HepG2 (cell line): ENCODE results near the gene SYTL3. TPM values are rescaled to one million over a fixed set of nuclear protein-coding genes. Genes with fewer than 3 reads are reported as not detected.

Source experiments
- ATAC-seq: fragments of 200-7000 bp; cut with Tn5 transposase; 3 replicates; pipeline ENCODE4 v1.9.1; 2020; ENCODE audit warnings: mild to moderate bottlenecking, moderate library complexity
- BruUV-seq: library from RNA; stranded (reverse); fragments of 400-500 nt; replicated peaks from 2 replicates; lab custom pipeline; 2021; lab: Mats Ljungman, UMichigan
- CTCF ChIA-PET: fragments of 300-600 bp; formaldehyde crosslinking; extraction: SDS; loops from one replicate; lab custom pipeline; 2021; ENCODE audit warnings: low total read pairs, inconsistent platforms, low intra/inter-chr PET ratio; lab: Yijun Ruan, JAX
- POLR2A ChIA-PET: fragments of 350-600 bp; sonication (Branson Sonifier 250); formaldehyde crosslinking; loops from one replicate; lab custom pipeline; 2020; ENCODE audit warnings: antibody characterized with exemption, inconsistent platforms; lab: Yijun Ruan, JAX
- DNase-seq: peaks from one replicate; pipeline ENCODE4 v3.0.0-alpha.2; 2015; ENCODE audit warnings: low spot score
- FAIRE-seq: peaks from 3 replicates; lab custom pipeline; 2011; peaks lifted over from hg19 to GRCh38; lab: Jason Lieb, UNC
- H2AFZ ChIP-seq: one replicate; pipeline ENCODE4 v1.6.1; 2011; ENCODE audit warnings: low read length, inconsistent platforms
- H3K27ac ChIP-seq: fragments of 300-600 bp; 3 replicates; pipeline ENCODE4 v1.8.0; 2011; ENCODE audit warnings: mixed run types, mild to moderate bottlenecking, mixed read lengths, low read length, inconsistent platforms; ENCODE audit not compliant: insufficient read depth; ENCODE audit errors: extremely low read length
- H3K27me3 ChIP-seq, 2 experiments: fragments of 200-600 bp in 1 of 2; 2 replicates in 1 of 2; 3 replicates in 1 of 2; pipeline versions ENCODE4 v1.6.0 to v1.8.0; 2011; ENCODE audit warnings: low read length in 2 of 2, mild to moderate bottlenecking in 2 of 2, moderate library complexity in 2 of 2, inconsistent platforms in 1 of 2; ENCODE audit not compliant: insufficient read depth in 2 of 2, control insufficient read depth in 1 of 2
- H3K36me3 ChIP-seq, 2 experiments: fragments of 200-600 bp in 1 of 2; replicated peaks in 1 of 2; 2 replicates in 1 of 2; 3 replicates in 1 of 2; pipeline versions ENCODE4 v1.5.1 to v1.8.0; 2011; ENCODE audit warnings: low read length in 2 of 2, inconsistent platforms in 1 of 2; ENCODE audit not compliant: insufficient read depth in 2 of 2, control insufficient read depth in 1 of 2
- H3K4me1 ChIP-seq: 2 replicates; pipeline ENCODE4 v1.5.1; 2012; ENCODE audit warnings: low read length, inconsistent platforms; ENCODE audit not compliant: insufficient read depth
- H3K4me2 ChIP-seq: 2 replicates; pipeline ENCODE4 v1.6.0; 2011; ENCODE audit warnings: low read depth, low read length, inconsistent platforms
- H3K4me3 ChIP-seq, 3 experiments: fragments of 200-600 bp in 1 of 3; sonication (generic), shearing (Covaris generic) in 1 of 3; replicated peaks in 1 of 3; 2 replicates each; pipeline ENCODE4 v1.5.1; 2011 to 2016; ENCODE audit warnings: low read length in 3 of 3, inconsistent platforms in 2 of 3, low read depth in 2 of 3, mild to moderate bottlenecking in 2 of 3, control low read depth in 1 of 3, mixed read lengths in 1 of 3; ENCODE audit not compliant: insufficient read depth in 1 of 3
- H3K79me2 ChIP-seq: one replicate; pipeline ENCODE4 v1.6.1; 2011; ENCODE audit warnings: low read length, inconsistent platforms; ENCODE audit not compliant: insufficient read depth
- H3K9ac ChIP-seq: 2 replicates; pipeline ENCODE4 v1.6.0; 2011; ENCODE audit warnings: mild to moderate bottlenecking, low read depth, low read length, inconsistent platforms; ENCODE audit not compliant: insufficient read depth
- H3K9me3 ChIP-seq: 2 replicates; pipeline ENCODE4 v1.5.1; 2012; ENCODE audit warnings: mild to moderate bottlenecking, low read length
- H4K20me1 ChIP-seq: 2 replicates; pipeline ENCODE4 v1.6.0; 2011; ENCODE audit warnings: inconsistent platforms, mild to moderate bottlenecking, low read length, moderate library complexity; ENCODE audit not compliant: insufficient read depth
- FOXM1 ChIP-seq: sonication (generic); formaldehyde crosslinking; IDR thresholded peaks from 2 replicates; pipeline ENCODE4 v1.5.0; 2020; ENCODE audit warnings: missing genetic modification reagents
- GATAD2A ChIP-seq: IDR thresholded peaks from 2 replicates; pipeline ENCODE4 v1.6.1; 2016
- MTF2 ChIP-seq: sonication (generic); formaldehyde crosslinking; IDR thresholded peaks from 2 replicates; pipeline ENCODE4 v1.5.0; 2020; ENCODE audit warnings: missing genetic modification reagents, borderline replicate concordance
- SP5 ChIP-seq: IDR thresholded peaks from 2 replicates; pipeline ENCODE4 v1.6.1; 2016; ENCODE audit warnings: low read depth, borderline replicate concordance
- ZNF20 ChIP-seq: sonication (generic); formaldehyde crosslinking; IDR thresholded peaks from 2 replicates; pipeline ENCODE4 v1.4.0; 2020; ENCODE audit warnings: mild to moderate bottlenecking, moderate library complexity, missing genetic modification reagents
- ZNF567 ChIP-seq: sonication (generic); formaldehyde crosslinking; IDR thresholded peaks from 2 replicates; pipeline ENCODE4 v1.8.1; 2023; ENCODE audit warnings: mild to moderate bottlenecking, missing genetic modification reagents, borderline replicate concordance
- WGBS: methylation state at CpG from one replicate; pipeline ENCODE4 v1.1.6; 2017; ENCODE audit warnings: low lambda C conversion rate; 5-methylcytosine and 5-hydroxymethylcytosine counted together
- in situ Hi-C: cut with HindIII; loops from 2 replicates; pipeline ENCODE4 v1.10.0; 2017; ENCODE audit warnings: low pct_unique_long_range_greater_than_20kb; ENCODE audit not compliant: extremely low pct_ligation_motif_present
- intact Hi-C: fragments of 100-400 bp; cut with micrococcal nuclease; formaldehyde crosslinking; loops from one replicate; pipeline ENCODE4 v1.10.0; 2022; ENCODE audit not compliant: unreplicated experiment
- polyA plus RNA-seq, 8 experiments: library from polyadenylated mRNA; depleted of rRNA in 3 of 8; stranded (reverse) in 7 of 8; unstranded in 1 of 8; fragments of >200 nt; fragmentation: Illumina TruSeq in 4 of 8; extraction: Trizol in 4 of 8; gene quantifications; 2 replicates each; pipeline versions ENCODE4 v1.2.1 to v1.2.3, GENCODE V29; 2011 to 2016; ENCODE audit warnings: low read depth in 4 of 8, missing spikeins in 1 of 8, mixed read lengths in 1 of 8; ENCODE audit not compliant: insufficient read depth in 1 of 8
- total RNA-seq, 5 experiments: library from RNA; depleted of rRNA; stranded (reverse); fragments of >200 nt; fragmentation: Illumina TruSeq; extraction: Trizol; gene quantifications; 2 replicates each; pipeline ENCODE4 v1.2.3, GENCODE V29; 2016; ENCODE audit warnings: low read depth in 1 of 5
- TF ChIP-seq, protein P1 (sequence below): sonication (generic); formaldehyde crosslinking; IDR thresholded peaks from 2 replicates; pipeline ENCODE4 v1.4.0; 2020; ENCODE audit warnings: missing genetic modification reagents
- TF ChIP-seq, protein P2 (sequence below): sonication (generic); formaldehyde crosslinking; IDR thresholded peaks from 2 replicates; pipeline ENCODE4 v1.4.0; 2020; ENCODE audit warnings: mild to moderate bottlenecking, missing genetic modification reagents
- TF ChIP-seq, protein P3 (sequence below): sonication (generic); formaldehyde crosslinking; IDR thresholded peaks from 2 replicates; pipeline ENCODE4 v1.8.1; 2023; ENCODE audit warnings: missing genetic modification reagents, mild to moderate bottlenecking, borderline replicate concordance
- TF ChIP-seq, protein P4 (sequence below): sonication (generic); formaldehyde crosslinking; IDR thresholded peaks from 2 replicates; pipeline ENCODE4 v1.5.0; 2020; ENCODE audit warnings: mild to moderate bottlenecking, missing genetic modification reagents
- TF ChIP-seq, protein P5 (sequence below): sonication (generic); formaldehyde crosslinking; IDR thresholded peaks from 2 replicates; pipeline ENCODE4 v1.4.0; 2020; ENCODE audit warnings: missing genetic modification reagents

Gene SYTL3
- total and polyA plus RNA-seq, 2 of the 13 experiments (the other 11 are each of a cell fraction or from before 2014, with no cell fraction given): 0.11 to 0.28 TPM

DNA sequence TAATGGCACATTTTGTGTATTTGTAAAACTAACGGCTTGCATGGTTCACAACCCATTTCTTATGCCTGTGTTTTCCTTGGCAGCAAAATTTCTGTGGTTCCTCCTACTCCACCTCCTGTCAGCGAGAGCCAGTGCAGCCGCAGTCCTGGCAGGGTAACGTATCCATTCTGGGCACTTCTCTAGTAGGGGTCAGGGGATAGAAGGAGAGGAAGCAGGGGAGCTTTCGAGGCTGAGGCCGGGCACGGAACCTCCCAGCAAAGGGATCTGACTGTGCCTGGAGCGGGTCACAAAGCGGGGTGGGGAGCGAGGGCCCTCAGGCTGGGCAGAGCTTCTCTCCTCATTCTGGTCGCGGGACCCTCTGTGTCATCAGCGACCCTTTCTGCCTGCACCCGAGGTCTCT is 58.4 kb downstream of the SYTL3 start:
- FAIRE-seq (no peak), DNase-seq (no peak), ATAC-seq (no peak)
- Histone ChIP-seq H3K79me2 (no peaks in the 10 kb centered on the region), H3K27ac (no peak overlapping the region), H3K9ac (no peak overlapping the region), H3K4me1 (peaks cover 26% of the 10 kb centered on the region), H3K36me3 (no peaks in the 10 kb centered on the region), H2AFZ (no peak overlapping the region), H3K4me2 (no peak overlapping the region), H3K27me3 (peaks cover 4 to 11% of the 10 kb centered on the region in 2 experiments; a peak in 3 of 5 replicates), H4K20me1 (no peaks in the 10 kb centered on the region), H3K4me3 (no peak overlapping the region), H3K9me3 (no peaks in the 10 kb centered on the region)
- BruUV-seq: no TSS peak
- POLR2A ChIA-PET: no interaction called here
- TF ChIP-seq MTF2: no peak
- TF ChIP-seq ZNF20 (CRISPR knock-in tag): no peak
- no peak for TF ChIP-seq ZNF567
- TF ChIP-seq, protein P1, sequence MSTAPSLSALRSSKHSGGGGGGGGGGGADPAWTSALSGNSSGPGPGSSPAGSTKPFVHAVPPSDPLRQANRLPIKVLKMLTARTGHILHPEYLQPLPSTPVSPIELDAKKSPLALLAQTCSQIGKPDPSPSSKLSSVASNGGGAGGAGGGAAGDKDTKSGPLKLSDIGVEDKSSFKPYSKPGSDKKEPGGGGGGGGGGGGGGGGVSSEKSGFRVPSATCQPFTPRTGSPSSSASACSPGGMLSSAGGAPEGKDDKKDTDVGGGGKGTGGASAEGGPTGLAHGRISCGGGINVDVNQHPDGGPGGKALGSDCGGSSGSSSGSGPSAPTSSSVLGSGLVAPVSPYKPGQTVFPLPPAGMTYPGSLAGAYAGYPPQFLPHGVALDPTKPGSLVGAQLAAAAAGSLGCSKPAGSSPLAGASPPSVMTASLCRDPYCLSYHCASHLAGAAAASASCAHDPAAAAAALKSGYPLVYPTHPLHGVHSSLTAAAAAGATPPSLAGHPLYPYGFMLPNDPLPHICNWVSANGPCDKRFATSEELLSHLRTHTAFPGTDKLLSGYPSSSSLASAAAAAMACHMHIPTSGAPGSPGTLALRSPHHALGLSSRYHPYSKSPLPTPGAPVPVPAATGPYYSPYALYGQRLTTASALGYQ (CRISPR knock-in tag): no peak
- no peak for TF ChIP-seq FOXM1 (CRISPR knock-in tag)
- TF ChIP-seq SP5 (CRISPR knock-in tag): no peak
- CTCF ChIA-PET: no interaction called here
- in situ Hi-C loops (loop anchor here (5.0 to 25.0 kb wide), 2 partner anchors 264 to 404 kb away; no protein-coding TSS in a partner anchor), intact Hi-C loops (loop anchor here (5.0 to 10.0 kb wide), 2 partner anchors 84 to 397 kb away; no protein-coding TSS in a partner anchor)
- 65% methylated on average over 13 of the region's 14 CpGs for WGBS

DNA sequence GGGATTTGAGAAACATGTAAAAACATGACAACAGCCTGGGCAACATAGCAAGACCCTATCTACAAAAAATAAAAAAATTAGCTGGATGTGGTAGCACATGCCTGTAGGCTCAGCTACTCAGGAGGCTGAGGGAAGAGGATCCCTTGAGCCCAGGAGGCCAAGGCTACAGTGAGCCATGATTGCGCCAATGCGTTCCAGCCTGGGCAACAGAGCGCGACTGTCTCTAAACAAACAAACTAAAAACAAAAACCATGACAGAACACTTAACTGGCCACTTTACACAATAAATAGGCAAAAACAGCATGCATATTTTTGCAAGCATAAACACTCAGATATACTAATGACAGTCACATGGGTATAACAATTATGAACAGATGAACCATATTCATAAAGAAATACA is 60.0 kb downstream of the SYTL3 start:
- Histone ChIP-seq H3K4me2 (no peak overlapping the region), H3K36me3 (no peaks in the 10 kb centered on the region), H3K9me3 (no peaks in the 10 kb centered on the region), H3K27ac (no peak overlapping the region), H3K4me1 (peaks cover 16% of the 10 kb centered on the region), H3K27me3 (peaks cover 4 to 13% of the 10 kb centered on the region in 2 experiments; a peak in 3 of 5 replicates), H3K4me3 (no peak overlapping the region), H4K20me1 (no peaks in the 10 kb centered on the region), H2AFZ (no peak overlapping the region), H3K79me2 (no peaks in the 10 kb centered on the region), H3K9ac (no peak overlapping the region)
- FAIRE-seq (no peak), ATAC-seq (no peak), DNase-seq (no peak)
- in situ Hi-C loops: loop anchor here (5.0 to 25.0 kb wide), 2 partner anchors 262 to 402 kb away; no protein-coding TSS in a partner anchor
- intact Hi-C loops: loop anchor here (5.0 to 10.0 kb wide), 2 partner anchors 82 to 395 kb away; no protein-coding TSS in a partner anchor
- WGBS: 53% methylated on average over 4 of the region's 4 CpGs
- ChIA-PET CTCF (no interaction called here), POLR2A (no interaction called here)
- TF ChIP-seq, protein P2, sequence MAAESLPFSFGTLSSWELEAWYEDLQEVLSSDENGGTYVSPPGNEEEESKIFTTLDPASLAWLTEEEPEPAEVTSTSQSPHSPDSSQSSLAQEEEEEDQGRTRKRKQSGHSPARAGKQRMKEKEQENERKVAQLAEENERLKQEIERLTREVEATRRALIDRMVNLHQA (CRISPR knock-in tag): no peak
- TF ChIP-seq GATAD2A (CRISPR knock-in tag): no peak
- TF ChIP-seq, protein P3, sequence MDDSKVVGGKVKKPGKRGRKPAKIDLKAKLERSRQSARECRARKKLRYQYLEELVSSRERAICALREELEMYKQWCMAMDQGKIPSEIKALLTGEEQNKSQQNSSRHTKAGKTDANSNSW (CRISPR knock-in tag): no peak
- TF ChIP-seq, protein P4, sequence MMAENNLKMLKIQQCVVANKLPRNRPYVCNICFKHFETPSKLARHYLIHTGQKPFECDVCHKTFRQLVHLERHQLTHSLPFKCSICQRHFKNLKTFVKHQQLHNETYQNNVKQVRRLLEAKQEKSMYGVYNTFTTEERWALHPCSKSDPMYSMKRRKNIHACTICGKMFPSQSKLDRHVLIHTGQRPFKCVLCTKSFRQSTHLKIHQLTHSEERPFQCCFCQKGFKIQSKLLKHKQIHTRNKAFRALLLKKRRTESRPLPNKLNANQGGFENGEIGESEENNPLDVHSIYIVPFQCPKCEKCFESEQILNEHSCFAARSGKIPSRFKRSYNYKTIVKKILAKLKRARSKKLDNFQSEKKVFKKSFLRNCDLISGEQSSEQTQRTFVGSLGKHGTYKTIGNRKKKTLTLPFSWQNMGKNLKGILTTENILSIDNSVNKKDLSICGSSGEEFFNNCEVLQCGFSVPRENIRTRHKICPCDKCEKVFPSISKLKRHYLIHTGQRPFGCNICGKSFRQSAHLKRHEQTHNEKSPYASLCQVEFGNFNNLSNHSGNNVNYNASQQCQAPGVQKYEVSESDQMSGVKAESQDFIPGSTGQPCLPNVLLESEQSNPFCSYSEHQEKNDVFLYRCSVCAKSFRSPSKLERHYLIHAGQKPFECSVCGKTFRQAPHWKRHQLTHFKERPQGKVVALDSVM: 0 out of 2 replicates have a peak, but pooled peaks have one; percentile 36
- TF ChIP-seq, protein P5, sequence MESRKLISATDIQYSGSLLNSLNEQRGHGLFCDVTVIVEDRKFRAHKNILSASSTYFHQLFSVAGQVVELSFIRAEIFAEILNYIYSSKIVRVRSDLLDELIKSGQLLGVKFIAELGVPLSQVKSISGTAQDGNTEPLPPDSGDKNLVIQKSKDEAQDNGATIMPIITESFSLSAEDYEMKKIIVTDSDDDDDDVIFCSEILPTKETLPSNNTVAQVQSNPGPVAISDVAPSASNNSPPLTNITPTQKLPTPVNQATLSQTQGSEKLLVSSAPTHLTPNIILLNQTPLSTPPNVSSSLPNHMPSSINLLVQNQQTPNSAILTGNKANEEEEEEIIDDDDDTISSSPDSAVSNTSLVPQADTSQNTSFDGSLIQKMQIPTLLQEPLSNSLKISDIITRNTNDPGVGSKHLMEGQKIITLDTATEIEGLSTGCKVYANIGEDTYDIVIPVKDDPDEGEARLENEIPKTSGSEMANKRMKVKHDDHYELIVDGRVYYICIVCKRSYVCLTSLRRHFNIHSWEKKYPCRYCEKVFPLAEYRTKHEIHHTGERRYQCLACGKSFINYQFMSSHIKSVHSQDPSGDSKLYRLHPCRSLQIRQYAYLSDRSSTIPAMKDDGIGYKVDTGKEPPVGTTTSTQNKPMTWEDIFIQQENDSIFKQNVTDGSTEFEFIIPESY: peak; percentile 73; the same call in 1 of the 2 replicates
- no TSS peak for BruUV-seq
